K562 (cell line): ENCODE measurements around the gene CISTR. TPM values are rescaled to one million over a fixed set of nuclear protein-coding genes. Genes with fewer than 3 reads are reported as not detected.

ENCODE experiments used
- ATAC-seq: fragments of 200-7000 bp; cut with Tn5 transposase; 3 replicates; pipeline ENCODE4 v1.9.1; 2020; ENCODE audit warnings: moderate library complexity
- BruUV-seq: library from RNA; stranded (reverse); fragments of 400-500 nt; replicated peaks from 2 replicates; lab custom pipeline; 2021; lab: Mats Ljungman, UMichigan
- CTCF ChIA-PET: fragments of 300-600 bp; formaldehyde crosslinking; extraction: SDS; loops from one replicate; lab custom pipeline; 2021; ENCODE audit warnings: low intra/inter-chr PET ratio; lab: Yijun Ruan, JAX
- POLR2A ChIA-PET: fragments of 300-600, 350-650 bp; sonication (Branson Sonifier 250); formaldehyde crosslinking; extraction: SDS; loops from one replicate; lab custom pipeline; 2021; ENCODE audit warnings: antibody characterized with exemption, inconsistent platforms; lab: Yijun Ruan, JAX
- DNase-seq, 4 experiments: peaks; one replicate each; pipeline versions ENCODE4 v3.0.0 to v3.0.0-alpha.2; 2011 to 2018; ENCODE audit warnings: low spot score in 3 of 4, mixed read lengths in 3 of 4; ENCODE audit errors: extremely low read depth in 1 of 4
- FAIRE-seq: peaks from 2 replicates; lab custom pipeline; 2011; peaks lifted over from hg19 to GRCh38; lab: Jason Lieb, UNC
- H2AFZ ChIP-seq: 2 replicates; pipeline ENCODE4 v1.6.0; 2011; ENCODE audit warnings: low read depth, low read length, control low read depth, inconsistent platforms
- H3K27ac ChIP-seq: fragments of 200-600 bp; 3 replicates; pipeline ENCODE4 v1.8.0; 2011; ENCODE audit warnings: low read depth, mild to moderate bottlenecking, control low read depth, inconsistent platforms, low read length, moderate library complexity, mixed read lengths; ENCODE audit errors: extremely low read depth
- H3K27me3 ChIP-seq, 2 experiments: fragments of 300-600 bp in 1 of 2; 2 replicates in 1 of 2; 3 replicates in 1 of 2; pipeline versions ENCODE4 v1.6.0 to v1.8.0; 2011; ENCODE audit warnings: inconsistent platforms in 2 of 2, low read length in 2 of 2, mild to moderate bottlenecking in 1 of 2, mixed read lengths in 1 of 2, moderate library complexity in 1 of 2; ENCODE audit not compliant: control insufficient read depth in 2 of 2, insufficient read depth in 2 of 2
- H3K36me3 ChIP-seq: fragments of 300-600 bp; 3 replicates; pipeline ENCODE4 v1.8.0; 2011; ENCODE audit warnings: mild to moderate bottlenecking, low read length, inconsistent platforms; ENCODE audit not compliant: control insufficient read depth, insufficient read depth
- H3K4me1 ChIP-seq, 2 experiments: fragments of 200-600 bp in 1 of 2; replicated peaks in 1 of 2; 2 replicates in 1 of 2; 3 replicates in 1 of 2; pipeline versions ENCODE4 v1.5.1 to v1.8.0; 2011; ENCODE audit warnings: inconsistent platforms in 2 of 2, low read length in 2 of 2, mild to moderate bottlenecking in 1 of 2, mixed read lengths in 1 of 2, moderate library complexity in 1 of 2; ENCODE audit not compliant: control insufficient read depth in 2 of 2, insufficient read depth in 2 of 2
- H3K4me2 ChIP-seq: 2 replicates; pipeline ENCODE4 v1.6.1; 2011; ENCODE audit warnings: low read length, control low read depth, inconsistent platforms, mixed read lengths; ENCODE audit not compliant: insufficient read depth
- H3K4me3 ChIP-seq: fragments of 200-600 bp; sonication (generic), shearing (Covaris generic); 2 replicates; pipeline ENCODE4 v1.5.1; 2016; ENCODE audit warnings: control low read depth, inconsistent platforms
- H3K79me2 ChIP-seq: fragments of 200-600 bp; 3 replicates; pipeline ENCODE4 v1.8.0; 2011; ENCODE audit warnings: low read length, inconsistent platforms; ENCODE audit not compliant: control insufficient read depth, insufficient read depth
- H3K9ac ChIP-seq, 2 experiments: 2 replicates each; pipeline versions ENCODE4 v1.6.0 to v1.6.1; 2011; ENCODE audit warnings: low read depth in 2 of 2, low read length in 2 of 2, control low read depth in 1 of 2, inconsistent platforms in 1 of 2, mild to moderate bottlenecking in 1 of 2, mixed read lengths in 1 of 2; ENCODE audit not compliant: insufficient read depth in 1 of 2
- H3K9me1 ChIP-seq: one replicate; pipeline ENCODE4 v1.6.0; 2011; ENCODE audit warnings: inconsistent platforms, mild to moderate bottlenecking, low read length, moderate library complexity; ENCODE audit not compliant: control insufficient read depth, insufficient read depth
- H3K9me3 ChIP-seq: replicated peaks from 2 replicates; pipeline ENCODE4 v1.5.1; 2011; ENCODE audit warnings: low read depth, low read length, inconsistent platforms; ENCODE audit not compliant: control insufficient read depth, insufficient read depth
- H4K20me1 ChIP-seq: replicated peaks from 2 replicates; pipeline ENCODE4 v1.6.1; 2011; ENCODE audit warnings: low read length, inconsistent platforms, mixed read lengths; ENCODE audit not compliant: control insufficient read depth, insufficient read depth
- ATF7 ChIP-seq: fragments of 450-650 bp; IDR thresholded peaks from 2 replicates; pipeline ENCODE4 v1.7.1; 2014; ENCODE audit warnings: mild to moderate bottlenecking, moderate library complexity
- CREB3L1 ChIP-seq: fragments of 450-650 bp; IDR thresholded peaks from 2 replicates; pipeline ENCODE4 v1.6.1; 2014; ENCODE audit warnings: low read depth, mild to moderate bottlenecking, moderate library complexity, borderline replicate concordance
- DIDO1 ChIP-seq: fragments of 450-650 bp; IDR thresholded peaks from 2 replicates; pipeline ENCODE4 v1.6.1; 2016; ENCODE audit warnings: low read depth, missing biosample characterization, missing genetic modification characterization
- HCFC1 ChIP-seq: IDR thresholded peaks from 2 replicates; pipeline ENCODE4 v1.6.1; 2012; ENCODE audit warnings: low read depth, low read length, improper control_type of control experiment
- HDAC1 ChIP-seq, 2 experiments: fragments of 450-650 bp; IDR thresholded peaks; 2 replicates each; pipeline ENCODE4 v1.6.1; 2016 to 2017; ENCODE audit warnings: inconsistent platforms in 1 of 2, mild to moderate bottlenecking in 1 of 2, moderate library complexity in 1 of 2
- NELFE ChIP-seq: IDR thresholded peaks from 2 replicates; pipeline ENCODE4 v1.6.1; 2011; ENCODE audit warnings: mild to moderate bottlenecking; ENCODE audit not compliant: insufficient read depth, insufficient read length
- NR2C2 ChIP-seq, 2 experiments: fragments of 200-800 bp in 1 of 2; sonication (Bioruptor generic) in 1 of 2; sonication (generic) in 1 of 2; formaldehyde crosslinking in 1 of 2; IDR thresholded peaks; 2 replicates each; pipeline versions ENCODE4 v1.6.1 to v1.8.0; 2016 to 2022; ENCODE audit warnings: mild to moderate bottlenecking in 1 of 2, missing compliant biosample characterization in 1 of 2, missing genetic modification characterization in 1 of 2, missing genetic modification reagents in 1 of 2
- PML ChIP-seq: IDR thresholded peaks from 2 replicates; pipeline ENCODE4 v1.6.1; 2012; ENCODE audit warnings: low read length, inconsistent platforms
- POLR3G ChIP-seq: IDR thresholded peaks from 2 replicates; pipeline ENCODE4 v1.6.1; 2011; ENCODE audit not compliant: insufficient read length, insufficient replicate concordance; ENCODE audit errors: extremely low read depth
- PURB ChIP-seq: sonication (generic); formaldehyde crosslinking; IDR thresholded peaks from 2 replicates; pipeline ENCODE4 v1.9.0; 2021; ENCODE audit warnings: low read depth, mild to moderate bottlenecking, missing genetic modification reagents
- SMARCA4 ChIP-seq: fragments of 450-650 bp; IDR thresholded peaks from 2 replicates; pipeline ENCODE4 v1.6.1; 2016
- ZNF224 ChIP-seq: sonication (generic); formaldehyde crosslinking; IDR thresholded peaks from 2 replicates; pipeline ENCODE4 v1.8.0; 2022; ENCODE audit warnings: mild to moderate bottlenecking, missing genetic modification reagents
- ZNF511 ChIP-seq: sonication (generic); formaldehyde crosslinking; IDR thresholded peaks from 2 replicates; pipeline ENCODE4 v1.8.0; 2022; ENCODE audit warnings: mild to moderate bottlenecking, missing genetic modification reagents
- ZNF766 ChIP-seq: fragments of 200-800 bp; sonication (Bioruptor generic); conservative IDR thresholded peaks from 2 replicates; pipeline ENCODE4 v1.6.1; 2016; ENCODE audit warnings: missing genetic modification characterization, missing compliant biosample characterization
- WGBS: fragments of 100-300 bp; shearing (Covaris generic); methylation state at CpG from one replicate; pipeline ENCODE4 v1.1.6; 2016; ENCODE audit warnings: low coverage, mixed read lengths; ENCODE audit not compliant: insufficient coverage; ENCODE audit errors: missing lambda C conversion rate; 5-methylcytosine and 5-hydroxymethylcytosine counted together
- in situ Hi-C: fragments of 300-500 bp; cut with MboI; formaldehyde crosslinking; loops from 4 replicates; pipeline ENCODE4 v1.15.0; 2018; ENCODE audit warnings: inconsistent platforms, mixed read lengths
- intact Hi-C: fragments of 100-400 bp; cut with micrococcal nuclease; formaldehyde crosslinking; loops from 2 replicates; pipeline ENCODE4 v1.14.2; 2022
- polyA plus RNA-seq, 8 experiments: library from polyadenylated mRNA; depleted of rRNA in 4 of 8; stranded (reverse) in 5 of 8; unstranded in 3 of 8; fragments of >200 nt; fragmentation: Nextera tagmentation in 2 of 8; fragmentation: Illumina TruSeq in 1 of 8; extraction: Ambion mirVana in 2 of 8; extraction: Trizol in 1 of 8; gene quantifications; 2 replicates each; pipeline versions ENCODE4 v1.2.1 to v1.2.3, GENCODE V29; 2011 to 2014; ENCODE audit warnings: inconsistent platforms in 1 of 8, missing spikeins in 1 of 8
- total RNA-seq, 7 experiments: library from RNA; depleted of rRNA in 6 of 7; stranded (reverse); fragments of >200 nt in 6 of 7; fragmentation: Illumina TruSeq in 2 of 7; extraction: Trizol in 2 of 7; gene quantifications; 2 replicates each; pipeline versions ENCODE4 v1.2.1 to v1.2.3, GENCODE V29; 2011 to 2021; ENCODE audit warnings: low replicate concordance in 1 of 7
- TF ChIP-seq, protein P1 (sequence below): fragments of 250-450 bp; sonication (Bioruptor Pico); IDR thresholded peaks from 2 replicates; pipeline ENCODE4 v1.8.0; 2021; ENCODE audit warnings: moderate library complexity, mild to moderate bottlenecking, inconsistent platforms

The CISTR gene
- total and polyA plus RNA-seq, 9 of the 15 experiments (the other 6 are each of a cell fraction or from before 2014, with no cell fraction given) = not detected

- no peak for TF ChIP-seq POLR3G
- TF ChIP-seq, all 486 proteins: peak for 0
These were observed 34.6 kb upstream of the CISTR start (continued) for GRCh38 chr12:53786411-53786810.

DNA sequence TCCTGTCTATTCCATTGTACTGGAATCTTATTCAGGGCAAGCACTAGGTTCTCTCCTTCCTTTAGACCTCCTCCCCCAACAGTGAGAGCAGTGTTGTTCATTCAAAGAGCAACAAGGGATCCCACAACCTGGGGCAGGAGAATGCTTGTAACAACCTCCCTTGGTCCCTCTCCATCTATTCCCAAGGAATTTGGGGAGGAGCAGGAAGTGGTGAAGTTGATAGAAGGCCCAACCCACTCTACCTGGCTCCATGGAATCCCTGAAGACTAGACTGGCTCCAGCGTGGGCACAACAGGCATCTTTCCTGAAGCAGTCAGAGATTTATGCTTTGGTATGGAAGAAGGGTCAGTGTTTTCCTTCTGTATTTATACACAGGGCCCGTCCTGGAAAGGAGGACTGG lies 33.4 kb upstream of the CISTR start:
- Histone ChIP-seq H4K20me1 (no peaks in the 10 kb centered on the region), H3K9ac (no peak overlapping the region), H2AFZ (no peak overlapping the region), H3K4me3 (no peak overlapping the region), H3K27me3 (peaks cover 2 to 15% of the 10 kb centered on the region in 2 experiments; a peak in 2 of 5 replicates), H3K4me2 (no peak overlapping the region), H3K36me3 (no peaks in the 10 kb centered on the region), H3K27ac (no peak overlapping the region), H3K4me1 (no peaks in the 10 kb centered on the region), H3K9me1 (no peaks in the 10 kb centered on the region), H3K9me3 (no peaks in the 10 kb centered on the region), H3K79me2 (no peaks in the 10 kb centered on the region)
- CTCF ChIA-PET = no interaction called here
- FAIRE-seq (no peak), DNase-seq (no peak), ATAC-seq (no peak)
- POLR2A ChIA-PET = interaction anchor here (0.5 kb wide), 1 partner anchor 26 kb away, joined by 3 read pairs; no protein-coding TSS in a partner anchor
- 0% methylated on average over 2 of the region's 2 CpGs for WGBS
- in situ Hi-C loops (no loop called here), intact Hi-C loops (no loop called here)
- BruUV-seq = no TSS peak
- no peak for TF ChIP-seq SMARCA4
- no peak for TF ChIP-seq HCFC1
- no peak for TF ChIP-seq ATF7
- no peak for TF ChIP-seq NELFE
- no peak for TF ChIP-seq HDAC1 (IDR thresholded peaks at IDR 0.05)
- TF ChIP-seq DIDO1 (tag) = no peak
- TF ChIP-seq ZNF766 (CRISPR knock-in tag) = no peak
- TF ChIP-seq, protein P1, sequence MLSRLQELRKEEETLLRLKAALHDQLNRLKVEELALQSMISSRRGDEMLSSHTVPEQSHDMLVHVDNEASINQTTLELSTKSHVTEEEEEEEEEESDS (CRISPR knock-in tag) = no peak
- TF ChIP-seq PML = no peak
- TF ChIP-seq ZNF511 = no peak
- TF ChIP-seq CREB3L1 = no peak
- no peak for TF ChIP-seq NR2C2 (CRISPR knock-in tag; IDR thresholded peaks at IDR 0.05)
- TF ChIP-seq NR2C2 (tag; IDR thresholded peaks at IDR 0.05) = no peak
- no peak for TF ChIP-seq ZNF224 (CRISPR knock-in tag)
- no peak for TF ChIP-seq PURB (CRISPR knock-in tag)
